ENCODE data around the gene TANGO6.

Gene TANGO6

GRCh38 chr16:69106491-69107315 lies 263.4 kb downstream of the TANGO6 start:
- DNase-seq, result no peak

DNA sequence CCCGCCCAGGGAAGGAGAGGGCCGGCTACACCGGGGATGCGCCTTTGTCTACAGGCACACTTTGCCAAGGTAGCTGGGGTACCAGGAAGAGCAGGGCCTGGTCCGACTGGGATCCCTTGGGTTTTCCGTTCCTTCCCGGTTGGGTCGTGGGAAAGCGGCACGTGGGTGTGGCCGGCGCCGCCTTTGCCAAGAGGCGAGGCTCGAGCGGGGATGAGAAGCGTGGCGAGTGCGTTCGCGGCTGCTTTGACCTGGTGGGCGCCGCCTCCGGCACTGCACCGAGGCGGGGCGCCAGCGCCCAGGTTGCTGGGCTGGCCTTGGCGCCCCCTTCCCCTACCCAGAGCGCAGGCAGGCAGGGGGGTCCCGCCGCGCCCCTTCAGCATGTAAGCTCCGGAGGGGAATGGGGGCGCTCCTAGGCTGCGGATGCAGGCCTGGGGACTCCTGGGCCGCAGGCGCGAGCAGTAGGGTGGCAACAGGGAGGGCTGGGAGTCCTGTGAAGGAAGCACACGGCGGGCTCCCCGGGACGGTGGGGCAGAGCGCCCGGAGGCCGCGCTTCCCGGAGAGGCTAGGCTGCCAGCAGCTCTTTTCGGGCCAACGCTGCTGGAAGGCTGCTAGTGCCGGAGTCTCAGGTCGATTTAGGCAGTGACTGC lies 264.1 kb downstream of the TANGO6 start:
- no peak for DNase-seq

- no peak for DNase-seq
These were observed 265.0 kb downstream of the TANGO6 start for GRCh38 chr16:69108064-69108904.

GRCh38 chr16:69108905-69109252 lies 265.5 kb downstream of the TANGO6 start:
- DNase-seq, result no peak

DNA sequence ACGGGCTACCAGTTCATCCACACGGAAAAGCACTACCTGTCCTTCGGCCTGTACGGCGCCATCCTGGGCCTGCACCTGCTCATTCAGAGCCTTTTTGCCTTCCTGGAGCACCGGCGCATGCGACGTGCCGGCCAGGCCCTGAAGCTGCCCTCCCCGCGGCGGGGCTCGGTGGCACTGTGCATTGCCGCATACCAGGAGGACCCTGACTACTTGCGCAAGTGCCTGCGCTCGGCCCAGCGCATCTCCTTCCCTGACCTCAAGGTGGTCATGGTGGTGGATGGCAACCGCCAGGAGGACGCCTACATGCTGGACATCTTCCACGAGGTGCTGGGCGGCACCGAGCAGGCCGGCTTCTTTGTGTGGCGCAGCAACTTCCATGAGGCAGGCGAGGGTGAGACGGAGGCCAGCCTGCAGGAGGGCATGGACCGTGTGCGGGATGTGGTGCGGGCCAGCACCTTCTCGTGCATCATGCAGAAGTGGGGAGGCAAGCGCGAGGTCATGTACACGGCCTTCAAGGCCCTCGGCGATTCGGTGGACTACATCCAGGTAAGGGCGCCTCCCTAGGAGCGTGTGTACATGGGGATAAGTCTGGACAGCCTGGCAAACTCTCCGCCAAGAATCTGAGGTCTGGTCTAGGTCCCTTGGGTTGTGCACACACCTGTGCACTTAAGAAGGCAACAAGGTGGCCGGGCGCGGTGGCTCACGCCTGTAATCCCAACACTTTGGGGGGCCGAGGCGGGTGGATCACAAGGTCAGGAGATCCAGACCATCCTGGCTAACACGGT lies 266.3 kb downstream of the TANGO6 start:
- no peak for DNase-seq

DNA sequence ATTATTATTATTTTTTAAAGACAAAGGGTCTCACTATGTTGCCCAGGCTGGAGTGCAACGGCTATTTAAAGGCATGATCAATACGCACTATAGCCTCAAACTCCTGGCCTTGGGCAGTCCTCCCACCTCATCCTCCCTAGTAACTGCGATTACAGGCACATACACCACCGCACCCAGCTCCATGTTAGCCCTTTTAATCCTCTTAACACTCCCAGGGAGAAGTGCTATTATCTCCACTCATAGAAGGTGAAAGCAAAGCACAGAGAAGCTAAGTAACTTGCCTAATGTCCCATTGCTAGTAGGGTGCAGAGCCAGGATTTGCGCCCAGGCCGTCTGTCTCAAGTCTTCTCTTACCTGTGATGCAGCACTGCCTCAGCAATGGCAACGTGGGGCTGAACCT lies 267.1 kb downstream of the TANGO6 start:
- DNase-seq, result no peak

DNA sequence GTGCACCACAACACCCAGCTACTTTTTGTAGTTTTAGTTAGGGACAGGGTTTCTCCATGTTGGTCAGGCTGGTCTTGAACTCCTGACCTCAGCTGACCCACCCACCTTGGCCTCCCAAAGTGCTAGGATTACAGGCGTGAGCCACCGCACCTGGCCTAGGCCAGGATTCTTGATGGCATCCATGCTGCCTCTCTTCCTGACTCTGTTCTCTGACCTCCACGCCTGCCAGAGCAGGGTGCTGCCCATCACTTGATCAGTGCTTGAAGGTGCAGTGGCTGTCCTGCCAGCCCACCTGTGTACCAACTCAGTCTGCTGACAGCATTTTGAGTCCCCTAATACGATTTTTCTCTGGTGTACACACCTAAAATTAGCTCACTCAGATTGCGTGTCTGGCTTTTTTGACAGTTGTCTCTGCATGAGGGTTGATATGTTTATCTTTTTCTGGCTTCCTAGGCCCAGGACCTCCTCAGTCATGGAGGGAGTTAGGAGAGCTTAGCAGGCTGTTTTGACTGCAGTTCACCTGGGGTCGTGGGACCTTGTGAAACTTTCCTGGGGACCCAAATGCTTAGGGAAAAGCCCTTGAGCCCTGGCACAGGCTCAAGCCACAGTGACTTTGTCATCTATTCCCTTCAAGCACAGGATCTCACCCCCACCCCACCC lies 268.0 kb downstream of the TANGO6 start:
- DNase-seq, result no peak

GRCh38 chr16:69111876-69112230 lies 268.5 kb downstream of the TANGO6 start:
- no peak for DNase-seq

DNA sequence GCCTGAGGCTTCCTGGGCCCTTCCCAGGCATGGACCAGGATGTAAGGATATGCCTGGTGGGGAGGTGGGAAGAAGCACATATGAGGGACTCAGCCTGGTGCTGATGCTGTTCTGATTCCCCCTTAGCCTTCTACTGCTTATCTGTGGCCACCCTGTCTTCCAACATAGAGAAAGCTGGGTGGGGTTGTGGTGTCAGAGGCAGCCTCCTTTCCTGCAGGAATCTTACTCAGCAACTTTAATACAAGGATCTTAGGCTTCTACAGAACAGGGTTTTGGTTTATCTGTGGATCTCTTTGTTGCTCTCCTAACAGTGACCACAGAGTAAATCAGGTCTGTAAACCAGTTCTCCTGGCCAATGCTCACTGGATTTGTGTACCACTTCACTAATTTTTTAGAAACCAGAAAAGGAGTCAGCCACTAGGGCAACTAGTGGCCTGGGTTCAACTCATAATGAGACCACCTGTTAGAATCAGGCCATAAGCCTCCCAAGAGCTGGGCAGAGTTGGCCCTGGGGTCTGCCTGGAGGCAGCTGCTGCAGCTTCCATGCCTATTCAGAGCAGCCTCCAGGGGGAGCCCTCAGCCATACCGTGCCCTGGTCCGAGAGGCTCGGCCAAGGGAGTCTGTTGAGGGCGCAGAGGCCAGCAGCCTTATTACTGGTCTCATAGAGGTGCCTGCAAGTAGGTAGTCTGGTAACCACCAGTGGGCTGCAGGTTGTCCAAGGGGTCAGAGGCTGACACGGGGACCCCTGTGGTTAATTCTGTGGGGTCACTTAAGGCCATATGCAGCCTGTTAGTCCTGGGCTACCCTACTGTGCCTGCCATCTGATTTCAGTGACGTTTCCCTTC lies 269.2 kb downstream of the TANGO6 start:
- DNase-seq, result peak; percentile 54

GRCh38 chr16:69113216-69113615 lies 269.9 kb downstream of the TANGO6 start:
- no peak for DNase-seq

DNA sequence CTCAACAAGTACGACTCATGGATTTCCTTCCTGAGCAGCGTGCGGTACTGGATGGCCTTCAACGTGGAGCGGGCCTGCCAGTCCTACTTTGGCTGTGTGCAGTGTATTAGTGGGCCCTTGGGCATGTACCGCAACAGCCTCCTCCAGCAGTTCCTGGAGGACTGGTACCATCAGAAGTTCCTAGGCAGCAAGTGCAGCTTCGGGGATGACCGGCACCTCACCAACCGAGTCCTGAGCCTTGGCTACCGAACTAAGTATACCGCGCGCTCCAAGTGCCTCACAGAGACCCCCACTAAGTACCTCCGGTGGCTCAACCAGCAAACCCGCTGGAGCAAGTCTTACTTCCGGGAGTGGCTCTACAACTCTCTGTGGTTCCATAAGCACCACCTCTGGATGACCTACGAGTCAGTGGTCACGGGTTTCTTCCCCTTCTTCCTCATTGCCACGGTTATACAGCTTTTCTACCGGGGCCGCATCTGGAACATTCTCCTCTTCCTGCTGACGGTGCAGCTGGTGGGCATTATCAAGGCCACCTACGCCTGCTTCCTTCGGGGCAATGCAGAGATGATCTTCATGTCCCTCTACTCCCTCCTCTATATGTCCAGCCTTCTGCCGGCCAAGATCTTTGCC lies 271.1 kb downstream of the TANGO6 start:
- DNase-seq, result no peak

- DNase-seq, result no peak
These were observed 271.6 kb downstream of the TANGO6 start for GRCh38 chr16:69114976-69115355.

- no peak for DNase-seq
These were observed 272.0 kb downstream of the TANGO6 start for GRCh38 chr16:69115361-69115760.

DNA sequence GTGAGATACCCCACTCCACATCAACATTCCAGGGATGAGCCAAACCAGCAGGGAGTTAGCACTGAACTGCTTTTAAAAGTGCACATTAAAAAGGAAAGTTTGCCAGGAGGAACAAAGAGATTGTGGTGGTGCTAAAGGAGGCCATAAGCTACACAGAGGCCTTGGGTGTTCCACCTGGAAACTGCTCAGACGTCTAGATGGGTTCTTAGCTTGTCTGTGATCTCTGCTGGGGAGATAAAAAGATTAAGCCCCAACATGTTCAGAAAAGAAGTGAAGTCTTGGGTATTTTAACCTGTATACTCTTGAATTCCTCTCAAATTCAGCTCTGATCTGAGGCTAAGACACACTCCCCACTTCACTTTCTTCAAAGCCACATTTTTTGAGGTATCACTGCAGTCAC lies 272.5 kb downstream of the TANGO6 start:
- no peak for DNase-seq

- no peak for DNase-seq
These were observed 273.0 kb downstream of the TANGO6 start for GRCh38 chr16:69116256-69116875.

DNA sequence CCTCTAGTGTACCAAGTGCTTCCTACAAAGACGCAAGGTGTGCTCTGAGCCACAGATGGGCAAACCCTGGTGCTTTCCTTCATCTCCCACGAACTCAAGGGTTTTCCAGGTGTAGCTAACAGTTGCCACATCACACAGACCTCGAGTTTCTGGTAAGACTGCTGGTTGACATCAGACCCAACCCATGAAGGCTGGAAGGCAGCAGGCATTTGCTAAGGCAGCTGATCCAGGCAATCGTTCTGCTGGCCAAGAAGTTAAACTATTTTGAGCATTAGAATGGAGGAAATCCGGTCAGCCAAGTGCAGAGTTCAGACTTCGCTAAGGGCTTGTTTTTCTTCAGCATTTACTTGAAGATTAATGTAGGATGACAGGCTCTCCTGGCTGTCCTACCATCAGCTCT lies 273.6 kb downstream of the TANGO6 start:
- no peak for DNase-seq

DNA sequence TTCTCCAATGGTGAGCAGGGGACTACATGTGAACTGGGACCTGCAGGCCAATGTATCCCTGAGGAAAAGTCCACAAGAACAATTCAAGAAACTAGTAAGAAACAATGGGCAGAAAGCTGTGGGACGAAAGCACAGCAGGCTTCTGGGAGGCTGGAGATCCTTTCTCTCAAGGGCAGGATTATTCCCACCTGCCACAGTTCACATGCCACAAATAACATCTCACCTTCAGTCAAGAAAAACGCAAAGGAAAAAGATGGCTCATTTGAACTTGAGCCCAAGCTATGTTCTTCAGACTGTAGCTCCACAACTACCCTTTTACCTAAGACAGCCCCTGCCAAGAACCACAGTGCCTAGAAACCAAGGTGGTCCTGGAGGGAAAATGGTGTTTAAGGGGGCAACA lies 275.1 kb downstream of the TANGO6 start:
- no peak for DNase-seq

DNA sequence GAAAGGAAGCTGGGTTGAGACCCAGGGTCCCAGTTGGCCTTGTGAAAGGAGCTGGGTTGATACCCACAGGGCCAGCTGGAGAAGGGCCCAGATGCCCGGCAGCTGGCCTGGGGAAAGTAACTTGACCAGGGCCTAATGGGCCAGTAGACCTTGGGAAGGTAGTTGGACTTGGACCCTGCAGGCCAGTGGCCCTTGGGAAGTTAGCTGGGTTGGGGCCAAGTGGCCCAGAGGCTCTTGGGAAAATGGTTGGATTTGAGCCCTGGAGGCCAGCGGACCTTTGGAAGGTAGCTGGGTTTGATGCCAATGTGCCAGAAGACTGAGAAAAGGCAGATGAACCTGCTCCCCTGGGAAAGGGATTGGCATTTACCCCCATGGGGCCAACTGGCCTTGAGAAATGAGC lies 275.7 kb downstream of the TANGO6 start:
- DNase-seq, result no peak

GRCh38 chr16:69119536-69119935 lies 276.2 kb downstream of the TANGO6 start:
- no peak for DNase-seq

DNA sequence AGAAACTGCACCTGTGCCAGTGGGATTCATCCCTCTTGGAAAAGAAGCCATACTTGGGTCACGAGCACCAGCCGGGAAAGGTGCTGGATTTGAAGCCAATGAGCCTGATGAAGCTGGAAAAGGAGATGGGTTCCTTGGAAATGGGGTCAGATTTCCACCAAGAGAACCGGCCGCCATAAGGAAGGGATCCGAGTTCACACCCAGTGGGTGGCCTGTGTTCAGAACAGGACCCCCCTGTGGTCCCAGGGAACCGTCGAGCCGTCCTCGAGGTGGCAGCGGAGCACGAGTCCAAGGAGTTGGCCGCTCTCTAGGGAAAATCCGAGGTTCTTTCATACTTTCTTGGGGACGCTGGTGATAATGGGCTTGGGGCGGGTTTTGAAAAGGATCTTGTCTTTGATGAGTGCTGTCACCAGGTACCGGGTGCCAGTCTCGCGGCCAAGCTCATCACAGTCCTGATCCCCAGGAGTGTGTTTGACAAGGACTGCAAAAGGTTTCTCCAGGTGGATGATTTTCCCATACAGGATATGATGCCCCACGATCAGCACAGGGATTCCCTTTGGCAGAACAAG lies 276.8 kb downstream of the TANGO6 start:
- no peak for DNase-seq

Data from activated CD8-positive, alpha-beta memory T cell treated with anti-CD3 and anti-CD28 coated beads, Interleukin-2, amount 50 U/mL, for 4 hours (primary cell).